Calu3 (cell line): ENCODE measurements around the gene CKS2. TPM values are rescaled to one million over a fixed set of nuclear protein-coding genes. Genes with fewer than 3 reads are reported as not detected.
"Not testable (repeated sequence)": the region's sequence is repeated elsewhere in the genome, so short reads cannot be mapped to it uniquely, and the experiment has no call there.

Experiments used
- BruUV-seq: library from RNA; stranded (reverse); fragments of 400-500 nt; replicated peaks from 2 replicates; lab custom pipeline; 2021; lab: Mats Ljungman, UMichigan
- CTCF ChIA-PET: fragments of 300-600 bp; sonication (Branson Sonifier 250); formaldehyde crosslinking; loops from one replicate; lab custom pipeline; 2022; ENCODE audit warnings: antibody characterized with exemption; lab: Charles Lee
- DNase-seq: peaks from one replicate; pipeline ENCODE4 v3.0.0; 2022
- H3K27ac Mint-ChIP-seq: one replicate; pipeline ENCODE4 v1.8.0; 2022; ENCODE audit warnings: mixed read lengths; ENCODE audit not compliant: unreplicated experiment
- H3K27me3 Mint-ChIP-seq: one replicate; pipeline ENCODE4 v1.8.0; 2022; ENCODE audit warnings: mixed read lengths; ENCODE audit not compliant: unreplicated experiment
- H3K36me3 Mint-ChIP-seq: one replicate; pipeline ENCODE4 v1.8.0; 2022; ENCODE audit warnings: mild to moderate bottlenecking, moderate library complexity, mixed read lengths; ENCODE audit not compliant: insufficient read depth, unreplicated experiment
- H3K4me1 Mint-ChIP-seq: one replicate; pipeline ENCODE4 v1.8.0; 2022; ENCODE audit warnings: mild to moderate bottlenecking, low read depth, mixed read lengths; ENCODE audit not compliant: unreplicated experiment
- H3K4me3 Mint-ChIP-seq: one replicate; pipeline ENCODE4 v1.8.0; 2022; ENCODE audit warnings: mild to moderate bottlenecking, low read depth, moderate library complexity, mixed read lengths; ENCODE audit not compliant: unreplicated experiment
- H3K9me3 Mint-ChIP-seq: one replicate; pipeline ENCODE4 v1.8.0; 2022; ENCODE audit warnings: low read depth, mixed read lengths; ENCODE audit not compliant: unreplicated experiment
- intact Hi-C: fragments of 100-400 bp; cut with micrococcal nuclease; formaldehyde crosslinking; loops from one replicate; pipeline ENCODE4 v1.10.0; 2022; ENCODE audit not compliant: unreplicated experiment
- total RNA-seq: library from RNA; stranded (reverse); gene quantifications from 2 replicates; pipeline ENCODE4 v1.2.3, GENCODE V29; 2022
- TF ChIP-seq, protein P1 (sequence below): fragments of 200-600 bp; IDR thresholded peaks from one replicate; pipeline ENCODE4 v1.8.0; 2022; ENCODE audit warnings: antibody characterized with exemption; ENCODE audit not compliant: unreplicated experiment

The CKS2 gene
- total RNA-seq, 1 experiment from 2014 or later = 116 TPM

DNA sequence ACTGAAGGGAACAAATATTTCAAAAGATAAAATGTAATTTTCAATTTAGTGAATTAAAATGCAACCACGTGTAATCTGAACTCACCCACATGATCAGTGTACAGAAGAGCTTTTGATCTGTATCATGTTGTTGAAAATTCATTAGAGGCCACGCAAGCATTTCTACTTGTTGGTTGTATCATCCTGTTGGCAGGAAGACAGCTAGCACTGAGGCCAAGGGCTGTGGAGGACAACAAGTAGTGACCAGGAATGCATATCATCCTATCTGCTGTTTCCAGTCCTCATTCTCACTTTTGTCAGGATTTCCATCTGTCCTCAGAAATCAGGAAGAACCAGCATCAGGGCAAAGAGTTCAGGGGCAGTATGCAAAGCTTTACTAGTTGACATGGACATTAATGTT, 29.9 kb upstream of the CKS2 start:
- Mint-ChIP-seq H3K4me1 (no peaks in the 10 kb centered on the region), H3K27me3 (no peaks in the 10 kb centered on the region), H3K36me3 (no peaks in the 10 kb centered on the region), H3K9me3 (peaks cover 5% of the 10 kb centered on the region), H3K4me3 (no peak overlapping the region), H3K27ac (no peak overlapping the region)
- no TSS peak for BruUV-seq
- intact Hi-C loops = no loop called here
- CTCF ChIA-PET = no interaction called here
- no peak for DNase-seq
- TF ChIP-seq, protein P1, sequence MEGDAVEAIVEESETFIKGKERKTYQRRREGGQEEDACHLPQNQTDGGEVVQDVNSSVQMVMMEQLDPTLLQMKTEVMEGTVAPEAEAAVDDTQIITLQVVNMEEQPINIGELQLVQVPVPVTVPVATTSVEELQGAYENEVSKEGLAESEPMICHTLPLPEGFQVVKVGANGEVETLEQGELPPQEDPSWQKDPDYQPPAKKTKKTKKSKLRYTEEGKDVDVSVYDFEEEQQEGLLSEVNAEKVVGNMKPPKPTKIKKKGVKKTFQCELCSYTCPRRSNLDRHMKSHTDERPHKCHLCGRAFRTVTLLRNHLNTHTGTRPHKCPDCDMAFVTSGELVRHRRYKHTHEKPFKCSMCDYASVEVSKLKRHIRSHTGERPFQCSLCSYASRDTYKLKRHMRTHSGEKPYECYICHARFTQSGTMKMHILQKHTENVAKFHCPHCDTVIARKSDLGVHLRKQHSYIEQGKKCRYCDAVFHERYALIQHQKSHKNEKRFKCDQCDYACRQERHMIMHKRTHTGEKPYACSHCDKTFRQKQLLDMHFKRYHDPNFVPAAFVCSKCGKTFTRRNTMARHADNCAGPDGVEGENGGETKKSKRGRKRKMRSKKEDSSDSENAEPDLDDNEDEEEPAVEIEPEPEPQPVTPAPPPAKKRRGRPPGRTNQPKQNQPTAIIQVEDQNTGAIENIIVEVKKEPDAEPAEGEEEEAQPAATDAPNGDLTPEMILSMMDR = no peak

- CTCF ChIA-PET = not testable (repeated sequence)
Measured at GRCh38 chr9:89282248-89282968, 28.6 kb upstream of the CKS2 start.

DNA sequence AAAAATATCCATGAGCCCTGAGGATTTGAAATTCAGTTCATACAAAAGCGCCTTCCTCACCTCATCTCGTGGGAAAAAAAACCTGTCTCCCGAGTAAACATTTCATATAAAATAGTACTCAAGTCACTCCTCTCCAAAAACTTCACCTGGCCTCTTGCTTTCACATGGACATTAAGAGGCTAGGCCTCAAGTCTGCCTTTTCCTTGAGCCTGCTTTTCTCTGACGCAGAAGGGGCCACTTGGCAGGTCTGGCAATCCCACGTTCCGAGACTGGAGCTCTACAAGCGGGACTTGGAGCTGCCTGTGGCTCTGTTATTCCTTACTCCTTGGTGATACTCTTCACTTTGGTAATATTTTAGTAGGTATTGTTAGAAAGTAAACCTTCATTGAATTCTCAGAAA, 26.9 kb upstream of the CKS2 start:
- no peaks in the 10 kb centered on the region for H3K27me3 Mint-ChIP-seq
- H3K4me1 Mint-ChIP-seq = no peaks in the 10 kb centered on the region
- H3K36me3 Mint-ChIP-seq = no peaks in the 10 kb centered on the region
- intact Hi-C loops = no loop called here
- TF ChIP-seq, protein P1 = no peak
- CTCF ChIA-PET = no interaction called here
- BruUV-seq = no TSS peak
- H3K4me3 Mint-ChIP-seq = no peak overlapping the region
- no peak for DNase-seq
- H3K9me3 Mint-ChIP-seq = no peaks in the 10 kb centered on the region
- H3K27ac Mint-ChIP-seq = no peak overlapping the region

More at GRCh38 chr9:89282248-89282968, 28.6 kb upstream of the CKS2 start:
- H3K4me3 Mint-ChIP-seq, H3K27ac Mint-ChIP-seq, intact Hi-C loops, H3K4me1 Mint-ChIP-seq, DNase-seq, H3K9me3 Mint-ChIP-seq, H3K36me3 Mint-ChIP-seq, BruUV-seq, H3K27me3 Mint-ChIP-seq: not testable (repeated sequence)

DNA sequence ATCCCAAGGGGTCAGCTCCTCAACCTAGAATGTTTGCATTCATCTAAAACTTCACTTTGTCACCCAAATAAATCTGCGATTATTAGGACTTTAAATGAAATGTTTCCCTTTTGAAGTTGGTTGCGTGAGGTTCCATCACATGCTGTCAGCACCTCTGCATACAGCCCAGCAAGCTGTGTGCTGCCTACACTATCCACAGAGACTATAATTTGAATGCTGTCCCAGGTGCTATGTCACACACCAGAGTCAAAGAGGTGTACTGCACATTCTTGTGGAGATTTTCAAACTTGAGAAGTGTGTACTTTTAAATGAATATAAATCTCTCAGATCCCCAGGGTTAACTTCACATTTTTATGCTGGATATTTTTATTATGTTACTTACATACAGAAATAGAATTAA, 19.3 kb upstream of the CKS2 start:
- Mint-ChIP-seq H3K27ac (no peak overlapping the region), H3K27me3 (no peaks in the 10 kb centered on the region), H3K4me1 (no peaks in the 10 kb centered on the region), H3K9me3 (peaks cover 4% of the 10 kb centered on the region), H3K4me3 (no peak overlapping the region), H3K36me3 (no peaks in the 10 kb centered on the region)
- intact Hi-C loops = no loop called here
- TF ChIP-seq, protein P1 = no peak
- CTCF ChIA-PET = no interaction called here
- no TSS peak for BruUV-seq
- DNase-seq = no peak

DNA sequence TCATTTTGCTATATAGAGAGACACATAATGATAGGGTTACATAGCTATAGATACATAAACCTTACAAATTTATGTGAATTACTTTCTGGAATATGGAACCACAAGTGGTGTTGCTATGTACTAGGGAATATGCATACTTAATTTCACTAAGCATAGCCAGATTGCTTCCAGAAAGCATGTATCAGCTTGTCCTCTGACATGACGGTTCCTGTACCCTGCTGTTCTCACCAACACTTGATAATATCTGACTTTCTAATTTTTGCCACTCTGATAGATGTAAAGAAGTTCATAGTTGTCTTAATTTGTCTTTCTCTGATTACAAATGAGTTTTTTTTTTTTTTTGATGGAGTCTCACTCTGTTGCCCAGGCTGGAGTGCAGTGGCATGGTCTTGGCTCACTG, 18.0 kb upstream of the CKS2 start:
- intact Hi-C loops = no loop called here
- no peaks in the 10 kb centered on the region for H3K27me3 Mint-ChIP-seq
- no peaks in the 10 kb centered on the region for H3K36me3 Mint-ChIP-seq
- H3K9me3 Mint-ChIP-seq = peaks cover 5% of the 10 kb centered on the region
- H3K4me3 Mint-ChIP-seq = no peak overlapping the region
- no peak for DNase-seq
- CTCF ChIA-PET = no interaction called here
- BruUV-seq = no TSS peak
- TF ChIP-seq, protein P1 = no peak
- H3K27ac Mint-ChIP-seq = no peak overlapping the region
- no peaks in the 10 kb centered on the region for H3K4me1 Mint-ChIP-seq
